ENCODE measurements around the gene SH3PXD2B.
"Not testable (repeated sequence)": the region's sequence is repeated elsewhere in the genome, so short reads cannot be mapped to it uniquely, and the experiment has no call there.

Gene SH3PXD2B

DNA sequence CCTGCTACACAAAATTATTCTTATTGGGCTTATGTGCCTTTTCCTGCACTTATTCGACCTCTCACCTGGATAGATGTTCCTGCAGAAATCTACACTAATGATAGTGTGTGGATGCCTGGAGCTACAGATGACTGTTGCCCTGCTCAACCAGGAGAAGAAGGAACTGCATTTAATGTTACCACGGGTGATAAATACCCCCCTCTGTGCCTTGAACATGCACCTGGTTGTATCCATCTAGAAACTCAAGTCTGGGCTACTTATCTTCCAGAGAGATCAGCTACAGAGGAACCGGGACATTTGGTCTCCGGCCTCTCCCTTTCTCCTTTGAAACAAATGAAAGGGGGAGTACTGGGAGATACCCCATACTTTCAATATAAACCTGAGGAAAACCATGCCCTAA is 54.5 kb downstream of the SH3PXD2B start:
- no peak for DNase-seq (ENCODE audit: low read depth in 2 of 2)

DNA sequence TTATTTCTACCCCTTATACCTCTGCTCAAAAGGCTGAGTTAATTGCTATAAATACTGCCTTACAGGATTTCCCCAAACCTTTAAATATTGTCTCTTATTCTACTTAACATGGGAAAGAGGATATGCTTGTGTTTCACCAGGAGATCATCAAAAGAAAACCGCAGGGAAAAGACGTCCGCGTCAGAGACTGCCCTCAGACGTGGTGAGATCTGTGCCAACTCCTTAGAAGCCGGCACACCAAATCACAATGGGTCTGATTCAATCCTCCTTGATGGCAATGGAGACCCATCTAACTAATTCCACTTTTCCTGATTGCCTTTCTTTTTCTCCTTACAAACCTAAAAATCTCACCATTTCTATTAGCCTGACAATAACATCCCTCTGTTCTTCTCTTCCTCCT is 55.0 kb downstream of the SH3PXD2B start:
- DNase-seq (ENCODE audit: low read depth in 2 of 2) = no peak

DNA sequence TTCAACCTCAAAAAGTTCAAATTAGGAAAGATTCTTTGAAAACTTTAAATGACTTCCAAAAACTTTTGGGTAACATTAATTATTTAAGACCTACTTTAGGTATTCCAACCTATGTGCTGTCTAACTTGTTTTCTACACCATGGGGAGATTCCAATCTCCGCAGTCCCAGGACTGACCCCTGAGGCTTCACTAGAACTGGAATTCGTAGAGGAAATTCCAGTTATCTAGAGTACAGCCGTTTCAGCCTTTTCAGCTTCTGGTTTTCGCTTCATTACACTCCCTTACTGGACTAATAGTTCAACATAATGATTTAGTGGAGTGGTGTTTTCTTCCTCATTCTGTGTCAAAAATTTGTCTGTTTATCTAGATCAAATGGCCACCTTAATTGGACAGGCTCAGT is 55.7 kb downstream of the SH3PXD2B start:
- DNase-seq (ENCODE audit: low read depth in 2 of 2) = not testable (repeated sequence)

DNA sequence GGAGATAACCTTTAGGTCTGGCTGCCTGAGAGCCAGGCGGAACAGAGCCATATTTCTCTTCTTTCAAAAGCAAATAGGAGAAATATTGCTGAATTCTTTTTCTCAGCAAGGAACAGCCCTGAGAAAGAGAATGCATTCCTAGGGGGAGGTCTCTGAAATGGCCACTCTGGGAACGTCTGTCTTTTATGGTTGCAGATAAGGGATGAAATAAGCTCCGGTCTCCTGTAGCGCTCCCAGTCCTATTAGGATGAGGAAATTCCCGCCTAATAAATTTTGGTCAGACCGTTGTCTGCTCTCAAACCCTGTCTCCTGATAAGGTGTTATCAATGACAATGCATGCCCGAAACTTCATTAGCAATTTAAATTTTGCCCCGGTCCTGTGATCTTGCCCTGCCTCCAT is 57.3 kb downstream of the SH3PXD2B start:
- not testable (repeated sequence) for DNase-seq (ENCODE audit: low read depth in 2 of 2)

DNA sequence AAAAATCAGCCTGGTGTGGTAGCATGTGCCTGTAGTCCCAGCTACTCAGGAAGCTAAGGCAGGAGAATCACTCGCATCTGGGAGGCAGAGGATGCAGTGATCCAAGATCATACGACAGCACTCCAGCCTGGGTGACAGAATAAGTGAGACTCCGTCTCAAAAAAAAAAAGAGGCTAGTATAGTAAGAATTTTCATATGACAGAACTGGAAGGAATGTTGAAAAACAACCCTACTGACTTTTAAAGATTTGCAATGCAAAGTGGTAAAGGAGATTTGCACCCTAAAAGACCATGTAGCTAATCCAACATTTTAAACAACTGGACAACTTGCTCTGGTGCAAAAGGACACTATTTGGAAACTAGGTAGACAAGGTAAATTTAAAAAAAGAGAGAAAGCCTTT is 58.1 kb downstream of the SH3PXD2B start:
- no peak for DNase-seq (ENCODE audit: low read depth in 2 of 2)

DNA sequence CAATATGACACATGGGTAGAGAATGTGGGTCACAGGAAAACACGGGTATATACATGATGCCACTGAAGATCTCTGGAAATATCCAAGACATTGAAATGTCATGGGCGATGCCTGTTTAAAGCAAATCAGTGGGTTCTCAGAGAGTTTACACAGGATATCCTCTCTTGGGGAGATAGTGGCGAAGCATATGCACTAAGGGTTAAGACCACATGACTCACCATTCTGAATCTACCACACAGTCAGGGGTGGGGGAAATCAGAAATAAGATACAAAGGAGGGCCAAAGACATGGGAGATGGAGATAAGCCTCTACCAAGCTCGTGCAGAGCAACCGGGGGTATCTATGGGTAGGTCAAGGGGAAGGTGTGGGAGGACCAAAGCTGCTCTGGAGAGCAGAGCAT is 58.8 kb downstream of the SH3PXD2B start:
- no peak for DNase-seq (ENCODE audit: low read depth in 2 of 2)

DNA sequence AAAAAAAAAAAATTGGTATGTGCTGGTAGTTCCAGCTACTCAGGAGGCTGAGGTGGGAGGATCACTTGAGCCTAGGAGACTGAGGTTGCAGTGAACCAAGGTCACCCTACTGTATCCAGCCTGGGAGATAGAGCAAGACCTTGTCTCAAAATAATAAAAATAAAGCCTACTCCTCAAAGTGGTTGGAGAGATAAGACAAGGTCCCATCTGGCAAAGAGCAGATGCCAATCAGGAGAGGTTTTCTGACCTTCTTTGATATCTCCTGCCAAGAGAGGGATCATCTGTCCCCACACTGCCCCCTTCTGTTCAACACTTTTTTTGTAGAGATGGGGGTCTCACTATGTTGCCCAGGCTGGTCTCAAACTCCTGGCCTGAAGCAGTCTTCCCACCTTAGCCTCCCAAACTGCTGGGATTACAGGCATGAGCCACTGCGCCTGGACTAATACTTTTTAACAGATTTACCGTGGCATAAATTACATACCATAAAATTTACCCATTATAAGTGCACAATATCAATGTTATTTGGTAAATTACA is 64.7 kb downstream of the SH3PXD2B start:
- no peak for DNase-seq (ENCODE audit: low read depth in 2 of 2)

DNA sequence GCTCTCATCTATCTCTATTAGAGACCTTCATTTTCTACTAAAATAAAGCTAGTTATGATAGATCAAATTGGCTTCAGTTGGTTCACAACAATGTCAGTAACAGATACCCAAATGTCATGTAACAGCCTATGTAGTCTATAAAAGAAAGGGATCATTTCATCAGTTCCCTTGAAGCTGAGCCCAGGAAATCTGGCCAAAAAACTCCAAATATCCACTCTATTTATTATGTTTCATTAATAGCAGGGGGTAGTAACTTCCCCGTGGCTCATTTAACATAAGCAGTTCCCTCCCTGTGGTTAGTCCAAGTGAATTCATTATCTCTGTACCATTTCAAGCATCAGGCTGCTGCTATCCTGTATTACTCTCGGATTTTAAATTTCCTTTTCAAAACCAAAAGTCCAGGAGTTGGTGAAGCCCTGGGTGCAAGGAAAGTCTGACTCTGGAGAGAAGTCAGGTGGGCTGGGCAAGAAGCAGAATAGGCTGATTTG is 66.0 kb downstream of the SH3PXD2B start:
- DNase-seq (ENCODE audit: low read depth in 2 of 2) = no peak

DNA sequence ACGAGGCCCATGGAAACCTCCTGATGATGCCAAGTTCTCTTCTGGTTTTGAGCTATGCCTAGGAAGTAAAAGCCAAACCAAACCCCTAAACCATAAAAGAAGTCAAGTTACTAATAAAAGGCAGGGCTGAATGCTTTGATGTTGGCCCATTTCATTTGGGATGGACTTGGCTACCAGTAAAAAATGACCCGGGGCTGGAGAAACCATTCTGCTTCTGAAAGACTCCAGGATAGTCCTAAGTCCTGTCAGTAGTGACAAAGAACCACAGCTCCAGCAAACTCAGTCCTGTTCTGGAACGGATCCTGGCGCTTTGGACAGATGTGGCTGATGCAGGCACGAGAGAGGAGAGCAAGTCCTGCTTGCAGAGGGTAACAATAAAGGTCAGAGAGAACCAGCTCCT is 68.6 kb downstream of the SH3PXD2B start:
- no peak for DNase-seq (ENCODE audit: low read depth in 2 of 2)

DNA sequence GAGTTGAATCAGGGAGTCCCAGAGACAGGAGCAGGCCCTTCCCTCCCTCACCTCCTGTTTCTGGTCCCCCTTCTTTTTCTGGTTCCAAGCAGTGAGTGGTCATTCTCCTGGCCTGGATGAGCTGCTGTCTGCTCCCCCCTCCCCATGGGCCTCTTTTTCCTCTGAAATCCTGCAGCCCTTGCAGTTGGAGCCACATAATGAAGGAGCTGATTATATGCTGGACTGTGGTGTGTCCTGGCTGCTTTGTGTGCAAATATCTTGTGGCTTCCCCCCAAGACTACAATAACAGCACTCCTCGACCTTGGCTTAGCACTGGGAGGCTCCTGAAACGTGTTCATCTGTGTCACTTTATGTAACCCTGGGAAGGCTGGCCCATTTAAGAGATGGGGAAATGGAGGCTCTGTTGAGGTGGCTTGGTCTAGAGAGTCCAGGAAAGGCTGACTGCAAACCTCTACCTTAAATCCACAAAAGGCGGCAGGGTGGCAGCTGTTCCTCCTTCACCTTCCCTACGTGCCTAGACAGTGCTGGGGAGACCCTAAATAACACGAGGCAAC is 69.2 kb downstream of the SH3PXD2B start:
- DNase-seq (ENCODE audit: low read depth in 2 of 2) = no peak

DNA sequence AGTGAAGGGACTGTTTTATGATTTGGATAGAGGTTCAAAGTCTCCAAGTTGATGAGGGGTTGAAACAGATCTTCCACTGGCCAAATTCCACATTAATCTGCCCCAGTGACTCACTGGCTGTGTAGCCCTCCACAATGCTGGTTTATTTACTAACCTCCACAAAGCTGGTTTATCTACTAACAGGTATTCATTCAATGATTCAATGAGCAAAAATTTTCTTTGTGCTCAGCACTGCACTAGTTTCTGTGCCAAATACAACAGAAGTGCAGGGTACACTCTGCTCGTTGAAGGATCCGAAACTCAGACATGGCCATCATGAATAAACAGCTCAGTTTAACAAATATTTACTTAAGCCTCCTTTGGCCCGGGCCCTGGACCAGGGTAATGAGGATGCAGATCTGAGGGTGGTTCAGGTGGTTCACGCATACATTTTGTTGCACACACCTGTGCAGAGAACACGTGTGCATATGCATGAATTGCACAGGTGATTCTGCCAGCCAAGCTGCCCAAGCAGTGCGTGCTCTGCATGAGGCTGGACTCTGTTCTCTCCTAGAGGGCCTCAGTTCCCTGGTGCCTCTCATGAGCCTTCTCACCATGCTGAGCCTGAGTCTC is 71.0 kb downstream of the SH3PXD2B start:
- DNase-seq (ENCODE audit: low read depth in 2 of 2) = no peak

DNA sequence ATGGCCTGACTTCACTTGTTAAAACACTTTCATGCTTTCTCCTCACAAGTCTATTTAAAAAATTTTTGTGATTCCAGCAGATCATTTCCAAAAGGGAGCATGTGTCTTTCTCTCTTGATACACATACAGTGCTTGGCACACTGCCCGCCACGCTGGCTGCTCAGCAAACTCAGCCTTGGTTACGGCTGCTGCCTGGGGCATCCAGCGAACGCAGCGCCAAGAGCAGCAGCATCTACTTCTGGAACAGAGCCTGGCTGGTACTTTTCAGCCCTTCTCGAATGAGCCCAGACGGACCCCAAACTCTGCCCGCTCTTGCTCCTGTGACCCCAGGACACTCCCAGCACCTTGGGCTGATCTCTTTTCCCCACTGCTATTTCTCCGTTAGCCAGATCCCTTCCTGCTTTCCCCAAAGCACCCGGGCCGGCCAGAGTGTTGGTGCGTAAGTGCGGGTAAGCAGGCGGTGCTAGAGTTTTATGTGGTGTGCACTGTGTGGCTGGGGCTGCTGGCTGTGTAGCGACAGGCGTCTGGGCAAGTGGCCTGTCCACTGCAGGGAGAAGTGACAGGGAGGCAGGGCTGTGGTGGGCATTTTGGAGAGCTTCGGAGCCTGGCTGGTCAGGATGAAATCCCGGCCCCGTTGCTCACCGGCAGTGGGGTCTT is 73.2 kb downstream of the SH3PXD2B start:
- no peak for DNase-seq (ENCODE audit: low read depth in 2 of 2)

DNA sequence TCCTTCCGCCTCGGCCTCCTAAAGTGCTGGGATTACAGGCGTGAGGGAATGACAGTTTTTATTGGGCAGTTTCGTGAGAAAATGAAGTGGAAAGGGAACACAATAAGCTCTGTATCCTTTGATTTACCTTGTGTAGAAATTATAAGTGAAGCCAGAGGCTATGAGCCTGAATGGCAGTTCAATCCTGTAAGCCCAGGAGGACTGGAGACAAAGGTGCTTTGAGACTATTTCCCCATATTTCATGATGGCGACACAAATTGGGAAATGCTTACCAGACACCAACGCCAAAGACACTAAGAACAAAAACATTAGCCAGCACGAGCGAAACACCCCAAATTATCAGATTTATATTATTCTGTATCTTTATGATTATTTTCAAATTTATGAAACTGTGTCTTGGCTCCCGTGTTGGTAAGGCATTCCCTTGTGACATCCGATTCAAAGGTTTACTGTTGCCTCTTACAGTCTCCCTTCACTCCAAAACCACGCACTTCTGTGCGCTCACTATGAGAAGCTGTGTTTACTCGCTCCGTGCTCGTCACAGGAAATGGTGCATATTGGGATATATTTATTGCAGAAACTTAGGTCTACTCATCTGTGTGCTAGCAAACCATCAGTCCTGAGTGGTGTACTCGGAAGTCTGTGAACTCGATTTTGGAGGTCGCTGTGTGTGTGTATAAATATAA is 73.9 kb downstream of the SH3PXD2B start:
- no peak for DNase-seq (ENCODE audit: low read depth in 2 of 2)

DNA sequence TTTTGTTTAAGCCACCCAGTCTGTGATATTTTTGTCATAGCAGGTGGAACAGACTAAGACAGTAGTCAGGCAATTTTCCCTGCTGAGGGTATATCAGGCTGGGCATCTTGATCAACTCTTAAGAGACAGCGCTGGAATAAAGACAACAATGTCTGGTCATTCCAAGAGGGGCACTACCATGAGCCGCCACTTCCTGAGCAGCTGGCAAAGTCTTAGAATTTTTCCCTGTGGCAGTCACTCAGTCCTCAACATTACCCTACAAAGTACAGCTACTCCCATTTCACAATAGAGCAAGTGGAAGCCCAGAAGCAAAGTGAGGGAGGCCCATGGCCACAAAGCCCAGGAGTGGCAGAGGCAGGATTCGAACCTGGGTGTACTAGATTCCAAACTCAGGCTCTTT is 74.8 kb downstream of the SH3PXD2B start:
- DNase-seq (ENCODE audit: low read depth in 2 of 2) = no peak

DNA sequence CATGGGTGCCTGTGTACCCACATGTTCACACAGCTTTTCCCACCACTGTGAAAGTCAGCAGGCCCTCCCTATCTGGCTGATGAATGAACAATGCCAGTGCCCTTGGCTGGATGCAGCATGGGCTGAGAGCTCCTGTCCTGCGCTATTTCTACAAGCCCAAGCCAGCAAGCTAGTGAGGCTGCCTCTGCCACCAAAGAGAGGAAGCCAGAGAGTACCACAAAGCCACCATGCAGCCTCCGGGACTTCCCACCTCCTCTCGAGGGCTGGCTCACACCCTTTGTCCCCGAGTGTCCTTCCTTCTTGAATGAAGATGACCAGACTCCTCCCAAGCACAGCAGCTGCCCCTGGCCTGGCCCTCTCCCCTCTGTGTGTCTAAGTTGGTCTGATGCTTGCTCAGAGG is 76.5 kb downstream of the SH3PXD2B start:
- no peak for DNase-seq (ENCODE audit: low read depth in 2 of 2)

DNA sequence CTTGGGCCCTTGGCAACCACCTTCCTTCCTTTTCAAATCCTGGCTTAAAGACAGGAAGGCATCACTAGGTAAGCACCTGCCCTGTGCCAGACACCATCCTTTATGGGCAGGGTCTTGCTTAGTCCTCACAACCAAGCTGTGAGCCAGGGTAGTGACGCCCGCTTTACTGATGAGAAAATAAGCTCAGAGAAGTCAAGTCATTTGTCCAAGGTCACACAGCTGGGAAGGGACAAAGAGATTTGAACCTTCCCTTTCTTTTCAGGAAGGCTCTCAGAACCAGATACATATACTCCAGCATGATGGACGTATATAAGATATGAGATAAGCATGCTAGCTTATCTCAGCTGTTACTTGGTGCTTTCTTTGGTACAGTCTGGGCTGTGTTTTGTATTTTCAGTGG is 76.9 kb downstream of the SH3PXD2B start:
- no peak for DNase-seq (ENCODE audit: low read depth in 2 of 2)

DNA sequence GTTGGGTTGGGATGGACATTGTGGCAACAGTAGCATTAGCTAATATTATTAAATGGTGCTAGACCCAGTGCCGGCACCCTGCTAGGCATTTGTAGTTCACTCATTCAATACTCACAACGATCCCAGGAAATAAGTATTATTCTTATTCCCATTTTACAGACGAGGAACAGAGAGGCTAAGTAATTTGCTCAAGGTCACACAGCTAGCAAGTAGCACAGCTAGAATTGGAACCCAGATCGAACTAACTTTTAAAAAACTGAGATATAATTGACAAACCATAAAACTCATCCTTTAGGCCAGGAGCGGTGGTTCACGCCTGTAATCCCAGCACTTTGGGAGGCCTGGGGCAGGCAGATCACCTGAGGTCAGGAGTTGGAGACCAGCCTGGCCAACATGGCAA is 79.5 kb downstream of the SH3PXD2B start:
- DNase-seq (ENCODE audit: low read depth in 2 of 2) = no peak

DNA sequence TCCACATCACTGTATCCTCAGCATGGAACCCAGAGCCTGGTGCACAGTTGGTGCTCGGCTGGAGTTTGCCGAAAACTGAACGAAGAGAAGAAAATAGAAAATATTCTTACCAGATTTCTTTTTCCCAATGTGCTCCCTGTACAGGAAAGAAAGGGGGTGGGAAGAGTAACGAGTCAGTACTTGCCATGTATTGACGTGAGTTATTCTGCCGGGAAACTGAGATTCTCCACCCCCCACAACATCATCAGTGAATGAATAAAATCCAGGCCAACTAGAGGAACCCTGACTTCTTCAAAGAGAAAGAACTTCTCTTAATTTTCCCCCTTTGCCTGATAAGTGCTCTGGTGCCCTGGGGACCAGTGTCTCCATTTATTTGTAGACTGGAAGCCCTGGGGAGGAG is 80.6 kb downstream of the SH3PXD2B start:
- no peak for DNase-seq (ENCODE audit: low read depth in 2 of 2)

DNA sequence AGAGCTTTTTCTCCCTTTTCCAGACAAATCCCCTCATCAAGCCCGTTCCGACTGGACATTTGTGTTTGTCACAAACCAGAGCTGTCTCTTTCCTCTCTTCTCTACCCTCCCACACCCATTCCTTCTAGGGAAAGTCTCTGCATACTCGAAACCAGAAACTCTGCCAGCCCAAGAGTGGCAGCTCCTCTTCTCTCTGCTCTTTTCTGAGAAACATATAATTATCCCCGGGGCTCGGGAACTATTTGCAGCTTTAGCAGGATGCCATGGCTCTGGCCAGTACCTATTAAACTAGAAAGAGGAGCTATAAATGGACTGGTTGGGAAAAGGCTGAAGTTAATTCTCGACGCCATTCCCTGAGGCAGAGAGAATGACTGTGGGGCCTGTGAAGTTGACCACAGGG is 82.6 kb downstream of the SH3PXD2B start:
- DNase-seq (ENCODE audit: low read depth in 2 of 2) = no peak

DNA sequence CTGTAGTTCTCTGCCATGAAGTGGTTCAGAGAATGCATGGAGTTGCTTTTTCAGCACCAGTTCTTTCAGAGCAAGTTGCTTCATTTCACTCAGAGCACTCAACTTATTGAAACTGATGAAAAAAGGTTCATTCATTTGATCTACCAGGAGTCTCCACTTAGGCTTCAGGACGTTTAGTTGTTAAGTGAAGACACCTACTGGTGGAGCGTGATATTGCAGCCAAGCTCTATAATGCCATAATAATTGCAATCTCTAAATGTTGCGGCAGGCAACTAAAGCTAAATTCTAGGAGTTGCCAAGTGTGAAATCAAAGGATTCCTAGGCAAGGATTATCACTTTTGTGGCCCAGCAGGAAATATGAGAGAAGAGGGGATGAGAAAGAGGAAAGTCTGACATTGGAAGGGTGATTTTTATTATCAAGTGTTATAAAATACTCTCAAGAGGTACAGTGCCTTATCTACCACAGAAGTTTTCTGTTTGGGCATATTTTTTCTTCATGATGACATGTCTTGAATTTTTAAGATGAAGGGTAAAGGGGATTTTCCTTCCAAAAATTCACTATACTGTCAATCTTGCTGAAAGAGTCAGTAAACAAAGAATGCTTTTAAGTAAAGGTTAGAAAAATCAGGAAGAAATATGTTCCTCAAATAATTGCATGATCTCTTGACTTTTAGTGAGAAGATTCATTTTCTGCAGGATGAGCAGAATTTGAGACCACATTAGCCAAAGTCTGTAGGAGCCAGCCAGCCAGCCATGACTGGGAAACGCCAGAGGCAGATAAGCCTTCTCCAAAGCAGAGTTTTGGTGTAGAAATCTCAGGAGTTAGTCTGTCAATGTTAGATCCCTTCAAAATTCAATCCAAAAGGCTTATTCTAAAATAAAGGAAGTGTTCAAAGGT is 83.4 kb downstream of the SH3PXD2B start:
- DNase-seq (ENCODE audit: low read depth in 2 of 2) = no peak

DNA sequence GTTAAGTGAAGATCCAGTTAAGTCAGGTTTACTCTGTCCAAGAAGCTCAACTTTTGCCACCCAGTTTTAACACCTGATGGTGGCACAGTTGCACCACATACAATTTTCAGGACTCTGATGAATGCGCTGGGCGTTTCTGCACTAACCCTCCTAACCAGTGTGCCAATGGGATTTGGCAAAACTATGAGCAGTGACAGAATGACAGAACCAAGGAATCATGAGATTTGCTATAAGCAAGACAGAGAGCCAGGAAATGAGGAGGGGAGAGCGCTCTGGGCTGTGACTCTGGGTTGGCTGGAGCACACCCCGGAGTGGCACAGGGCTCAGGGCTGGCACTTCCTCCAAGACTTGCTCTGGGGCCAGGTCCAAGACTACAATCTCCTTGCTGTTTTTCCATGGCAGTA is 84.1 kb downstream of the SH3PXD2B start:
- DNase-seq (ENCODE audit: low read depth in 2 of 2) = no peak

DNA sequence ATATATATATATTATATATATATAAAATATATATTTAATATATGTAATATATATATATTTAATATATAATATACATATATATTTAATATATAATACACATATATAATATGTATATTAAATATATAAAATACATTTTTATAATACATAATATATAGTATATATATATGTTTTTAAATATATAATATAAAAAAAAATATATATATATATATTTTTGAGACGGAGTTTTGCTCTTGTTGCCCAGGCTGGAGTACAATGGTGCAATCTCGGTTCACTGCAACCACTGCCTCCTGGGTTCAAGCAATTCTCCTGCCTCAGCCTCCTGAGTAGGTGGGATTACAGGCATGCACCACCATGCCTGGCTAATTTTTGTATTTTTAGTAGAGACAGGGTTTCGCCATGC is 85.6 kb downstream of the SH3PXD2B start:
- DNase-seq (ENCODE audit: low read depth in 2 of 2) = not testable (repeated sequence)

Measured in stimulated activated CD4-positive, alpha-beta T cell treated with anti-CD3 and anti-CD28 coated beads, Interleukin-1b, Interleukin-23, amount 100 ng/mL, for 1 hour (primary cell).